DMS79 treated with DMSO at 0.1 percent for 48 hours (cell line): ENCODE results near the gene CPT2.

Experiments
- DNase-seq: peaks from one replicate; lab custom pipeline; 2025; lab: John Stamatoyannopoulos, UW

The CPT2 gene

DNA sequence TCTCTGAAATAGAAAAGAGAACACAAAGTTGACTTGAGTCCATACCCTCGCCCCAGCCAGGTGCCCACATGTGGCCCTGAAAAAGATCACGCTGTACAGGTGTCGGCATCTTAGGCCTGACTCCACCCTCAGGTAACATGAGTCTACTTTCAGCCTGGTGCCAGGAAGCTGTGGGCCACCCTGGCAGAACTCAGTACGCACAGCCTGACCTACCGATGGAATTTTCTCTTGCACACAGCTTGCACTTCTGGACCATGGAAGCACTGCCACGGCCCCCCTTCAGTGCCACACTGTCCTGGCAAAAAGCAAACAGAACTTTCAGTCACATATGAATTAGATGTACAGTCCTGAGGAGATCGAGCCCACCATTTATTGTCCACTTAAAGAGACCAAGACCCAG lies 21.6 kb downstream of the CPT2 start:
- no peak for DNase-seq

DNA sequence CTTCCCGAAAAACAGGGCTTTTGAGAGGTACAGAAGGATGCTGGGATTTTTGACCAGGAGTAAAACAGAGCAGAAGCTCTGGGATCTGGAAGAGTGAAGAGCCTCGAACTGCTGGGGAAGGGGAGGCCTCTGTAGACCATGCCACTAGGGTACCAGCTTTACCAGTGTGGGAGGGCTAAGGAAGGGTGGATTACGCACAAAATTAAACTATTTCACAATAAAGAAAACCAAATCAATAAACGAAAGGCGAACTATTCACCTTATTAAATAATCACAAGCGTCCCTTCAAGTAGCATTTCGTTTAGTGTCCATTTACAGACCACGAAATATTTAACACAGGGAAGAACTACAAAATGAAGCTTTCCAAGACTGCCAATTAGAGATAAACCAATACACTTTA lies 23.1 kb downstream of the CPT2 start:
- DNase-seq: no peak

DNA sequence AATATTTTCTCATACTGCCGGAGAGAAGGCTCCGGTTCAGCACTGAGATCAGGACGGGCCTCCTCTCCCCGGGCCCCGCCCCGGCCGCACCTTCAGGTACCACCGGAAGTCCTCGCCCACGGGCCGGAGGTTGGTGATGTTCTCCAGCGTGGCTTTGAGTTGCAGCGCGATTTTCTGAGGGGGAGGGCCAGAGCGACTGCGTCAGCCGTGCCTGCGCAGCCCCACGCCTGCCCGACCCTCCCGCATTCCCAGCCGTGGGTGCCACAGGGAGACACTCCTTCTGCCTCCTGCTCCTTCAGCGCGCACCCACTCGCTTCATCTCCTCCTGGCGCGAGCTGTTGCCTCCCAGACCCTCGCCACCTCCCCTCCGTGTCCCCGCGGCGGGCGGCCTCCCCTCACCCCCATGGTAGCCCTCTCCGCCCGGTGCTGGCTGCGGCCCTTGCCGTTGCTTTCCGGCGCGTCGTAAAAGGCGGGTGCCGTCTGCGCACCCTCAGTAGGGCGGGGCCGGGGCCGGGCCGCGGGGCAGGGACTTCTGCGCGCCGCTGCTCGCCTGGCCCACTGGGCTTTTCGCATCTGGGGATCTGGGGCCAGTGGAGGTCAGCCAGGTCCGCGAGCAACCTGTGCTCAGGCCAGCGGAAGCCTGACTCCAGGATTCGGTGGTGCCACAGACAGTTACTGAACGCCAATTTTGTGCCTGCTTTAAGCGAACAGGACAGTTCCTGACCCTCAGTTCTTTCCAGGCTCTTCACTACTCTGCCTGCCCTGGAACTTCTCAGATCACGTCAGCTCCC lies 23.7 kb downstream of the CPT2 start, which contains the start of gene CZIB:
TSS of gene CZIB (minus strand) at position 464 of the 791 bp plus-strand sequence. CDS start at position 405, 59 bp downstream.
- peak; percentile 89 for DNase-seq

DNA sequence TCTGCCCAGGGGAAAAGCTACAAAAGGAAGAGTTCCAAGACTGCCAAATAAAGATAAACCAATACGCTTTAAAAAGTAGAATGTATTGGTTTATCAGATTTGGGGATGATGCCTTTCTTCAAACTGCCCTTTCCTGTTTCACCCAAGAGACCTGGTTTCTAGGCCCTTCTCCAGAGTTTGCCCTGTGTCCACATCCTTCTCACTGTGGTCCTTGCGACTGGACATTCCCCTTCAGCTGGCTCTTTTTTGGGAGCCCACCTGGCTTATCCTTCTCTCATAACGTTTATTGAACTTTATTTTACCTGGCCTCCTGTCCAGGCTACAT lies 24.3 kb downstream of the CPT2 start:
- no peak for DNase-seq

DNA sequence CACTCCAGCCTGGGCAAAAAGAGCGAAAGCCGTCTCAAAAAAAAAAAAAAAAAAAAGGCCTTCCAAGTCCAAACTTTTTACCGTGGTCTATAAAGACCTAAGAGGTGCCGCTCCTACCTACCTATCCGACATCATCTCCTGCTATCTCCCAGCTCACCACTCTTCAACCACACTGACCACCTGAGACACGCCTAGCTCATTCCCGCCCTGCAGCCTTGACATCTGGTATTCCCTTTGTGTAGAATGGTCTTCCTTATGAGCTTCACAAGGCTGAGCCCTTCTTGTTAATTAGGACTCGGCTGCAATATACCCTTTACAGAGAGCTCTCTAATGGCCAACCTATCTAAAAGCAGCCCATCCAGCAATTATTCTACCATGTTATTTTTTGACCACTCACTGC lies 41.0 kb downstream of the CPT2 start:
- no peak for DNase-seq

DNA sequence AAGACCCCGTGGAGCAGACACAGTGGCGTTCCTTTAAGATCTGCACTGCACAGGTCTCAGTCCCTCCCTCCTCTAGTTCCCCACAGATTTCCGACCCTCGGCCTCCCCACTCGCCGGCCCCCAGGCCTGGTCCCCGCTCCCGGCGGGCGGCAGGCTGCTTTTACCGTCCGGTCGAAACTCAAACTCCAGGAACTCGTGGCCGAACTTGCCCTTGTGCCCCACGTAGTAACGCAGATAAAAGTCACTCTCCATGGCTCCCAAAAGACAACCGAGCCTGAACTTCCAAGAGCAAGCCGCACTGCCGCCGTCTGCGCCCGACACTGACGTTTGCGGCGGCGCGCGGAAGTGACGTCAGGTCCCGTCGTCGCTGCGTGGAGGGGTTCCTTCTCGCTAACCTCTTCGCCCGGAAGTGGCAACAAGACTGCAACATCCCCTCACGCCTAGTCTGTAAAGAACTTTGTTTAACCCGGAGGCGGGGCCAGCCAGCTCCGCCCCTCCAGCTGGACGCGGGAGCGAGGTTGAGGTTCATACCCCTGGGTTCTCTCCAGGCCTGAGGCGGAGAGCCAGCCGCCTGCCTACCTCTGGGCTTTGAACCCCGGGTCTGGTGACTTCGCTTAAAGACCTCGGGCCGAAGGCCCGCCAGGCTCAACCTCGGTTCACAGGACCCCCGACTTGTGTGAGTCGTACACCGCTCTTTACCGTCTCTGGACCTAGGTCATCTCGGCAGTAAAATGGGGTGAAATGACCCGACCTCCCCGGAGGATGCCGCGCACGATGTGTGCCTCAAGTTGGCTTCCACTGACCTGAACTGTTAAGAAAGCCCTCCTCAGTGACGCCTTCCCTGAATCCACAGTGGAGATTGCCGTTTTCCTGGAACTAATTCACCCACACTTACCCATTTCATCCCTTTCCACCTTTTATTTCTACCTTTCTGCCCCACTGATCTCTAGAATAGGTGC lies 41.9 kb downstream of the CPT2 start, which contains the start of gene MAGOH:
TSS of gene MAGOH (minus strand) at position 322 of the 959 bp plus-strand sequence. CDS start at position 252, 70 bp downstream.
- DNase-seq: peak; percentile 79

DNA sequence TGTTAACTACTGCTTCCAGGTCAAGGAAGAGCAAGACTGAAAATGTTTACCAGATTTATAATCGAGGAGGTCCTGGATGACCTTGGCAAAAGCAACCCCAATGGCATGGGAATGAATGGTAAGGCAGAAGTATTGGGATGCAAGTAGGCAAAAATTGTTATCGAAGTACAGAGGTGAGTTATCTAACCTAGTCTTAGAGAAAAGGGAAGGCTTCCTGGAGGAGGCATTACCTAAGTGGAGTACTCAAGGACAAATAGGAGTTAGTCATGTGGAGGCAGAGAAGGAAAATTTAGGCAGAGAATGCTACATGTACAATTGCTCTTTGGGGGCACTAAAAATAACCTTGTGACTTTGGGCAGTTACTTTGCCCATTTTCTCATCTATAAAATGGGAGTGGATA lies 45.2 kb downstream of the CPT2 start:
- no peak for DNase-seq

DNA sequence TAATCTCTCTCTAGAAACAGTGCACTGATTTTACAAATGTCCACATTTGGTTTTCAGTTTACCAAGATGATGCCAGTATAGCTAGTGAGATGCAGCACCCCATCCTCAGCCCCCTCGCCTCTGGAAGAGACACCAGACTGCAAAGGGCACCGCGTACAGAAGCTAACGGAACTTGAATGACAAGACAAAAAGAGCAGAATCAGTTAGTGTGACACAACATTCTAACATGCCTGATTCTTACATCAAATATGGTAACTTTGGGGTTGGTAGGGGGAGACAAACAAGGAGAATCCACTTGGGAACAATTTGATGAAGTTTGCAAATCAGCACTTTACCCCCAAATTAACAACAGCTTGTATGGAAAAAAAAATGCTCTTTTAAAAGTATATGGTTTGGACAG lies 45.8 kb downstream of the CPT2 start:
- DNase-seq: no peak

DNA sequence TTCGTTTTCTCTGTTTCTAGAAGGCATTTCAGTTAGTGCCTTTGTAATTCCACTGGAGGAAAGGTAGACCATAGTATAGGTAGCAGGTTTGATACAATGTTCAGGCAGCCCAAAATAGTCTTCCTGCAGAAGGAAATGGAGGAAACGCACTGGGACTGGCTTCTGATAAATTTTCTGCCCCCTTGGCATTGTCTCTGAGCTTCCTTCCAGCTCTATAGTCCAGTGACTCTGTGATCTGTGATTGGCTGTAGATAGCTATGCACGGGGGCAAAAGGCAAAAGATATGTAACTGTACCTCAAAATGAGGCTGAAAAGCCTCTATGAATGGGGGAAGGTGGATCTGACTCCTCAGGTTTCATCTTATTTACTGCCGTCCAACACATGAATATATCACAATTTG lies 47.5 kb downstream of the CPT2 start:
- no peak for DNase-seq

DNA sequence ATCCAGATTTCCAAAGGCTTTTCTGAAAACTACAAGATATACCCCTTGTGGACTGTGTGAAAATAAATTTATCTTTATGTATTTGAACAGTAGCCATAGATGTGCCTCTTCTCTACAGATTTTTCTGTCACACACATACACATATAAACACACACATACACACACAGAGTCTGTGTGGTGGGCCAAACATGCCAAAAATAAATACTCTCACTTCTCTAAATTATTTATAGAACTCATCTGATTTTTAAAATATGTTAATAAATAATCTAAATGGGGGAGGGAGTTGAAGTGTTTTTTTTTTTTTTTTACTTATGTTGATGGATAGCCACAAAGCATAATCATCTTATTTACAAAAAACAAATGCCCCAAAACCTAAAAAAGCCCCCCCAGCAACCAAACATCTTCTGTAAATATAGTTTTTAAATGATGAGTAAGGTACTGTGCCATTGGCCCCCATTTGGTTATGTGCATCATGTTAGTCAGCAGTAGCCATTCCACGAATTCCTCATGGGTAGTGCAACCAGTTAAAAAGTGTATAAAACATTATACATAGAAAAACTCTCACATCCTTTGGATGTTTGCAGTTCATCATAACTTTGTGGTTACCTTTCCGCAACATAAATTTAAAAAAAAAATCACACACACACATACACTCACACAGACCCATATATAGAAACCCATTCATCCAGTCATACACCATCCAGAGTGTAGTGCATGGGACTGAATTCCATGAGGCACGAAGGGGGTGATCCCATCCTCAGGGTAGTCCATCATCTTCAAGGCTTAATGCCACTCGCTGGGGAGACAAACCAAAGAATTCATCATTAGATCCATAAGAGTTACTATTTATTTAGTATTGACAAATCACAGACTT lies 49.9 kb downstream of the CPT2 start:
- no peak for DNase-seq

DNA sequence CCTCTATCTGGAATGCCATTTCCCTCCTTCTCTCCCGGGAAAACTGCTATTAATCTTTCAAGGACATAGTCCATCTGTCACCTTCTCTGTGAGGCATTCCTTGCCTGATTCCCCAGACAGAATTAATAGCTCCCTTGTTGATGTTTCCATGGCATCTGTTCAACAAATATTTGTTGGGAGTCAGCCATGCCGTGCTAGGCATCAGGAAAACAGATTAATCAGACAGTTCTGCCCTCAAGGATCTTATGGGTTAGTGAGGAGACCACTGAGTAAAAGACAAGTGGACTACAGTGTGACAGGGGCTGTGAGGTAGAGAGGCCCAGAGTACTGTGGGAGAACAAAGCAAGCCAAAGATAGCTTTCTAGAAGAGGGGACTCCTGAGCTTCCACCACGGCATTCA lies 53.1 kb downstream of the CPT2 start:
- no peak for DNase-seq

DNA sequence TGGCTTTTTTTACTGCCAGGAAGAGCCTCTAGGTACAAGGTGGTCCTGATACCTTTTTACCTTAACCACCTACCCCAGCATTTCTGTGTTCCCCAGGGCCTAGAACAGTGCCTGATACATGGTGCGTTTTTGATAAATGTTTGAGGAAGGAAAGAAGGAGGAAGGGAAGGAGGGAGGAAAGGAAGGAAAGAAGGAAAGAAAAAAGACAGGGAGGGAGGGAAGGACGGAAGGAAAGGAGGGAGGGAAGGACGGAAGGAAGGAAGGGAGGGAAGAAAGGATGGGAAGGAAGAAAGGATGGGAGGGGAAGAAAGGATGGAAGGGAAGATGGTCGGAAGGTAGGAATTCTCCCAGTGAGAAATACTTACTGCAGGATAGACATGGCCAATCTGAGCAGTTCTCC lies 53.7 kb downstream of the CPT2 start:
- no peak for DNase-seq

DNA sequence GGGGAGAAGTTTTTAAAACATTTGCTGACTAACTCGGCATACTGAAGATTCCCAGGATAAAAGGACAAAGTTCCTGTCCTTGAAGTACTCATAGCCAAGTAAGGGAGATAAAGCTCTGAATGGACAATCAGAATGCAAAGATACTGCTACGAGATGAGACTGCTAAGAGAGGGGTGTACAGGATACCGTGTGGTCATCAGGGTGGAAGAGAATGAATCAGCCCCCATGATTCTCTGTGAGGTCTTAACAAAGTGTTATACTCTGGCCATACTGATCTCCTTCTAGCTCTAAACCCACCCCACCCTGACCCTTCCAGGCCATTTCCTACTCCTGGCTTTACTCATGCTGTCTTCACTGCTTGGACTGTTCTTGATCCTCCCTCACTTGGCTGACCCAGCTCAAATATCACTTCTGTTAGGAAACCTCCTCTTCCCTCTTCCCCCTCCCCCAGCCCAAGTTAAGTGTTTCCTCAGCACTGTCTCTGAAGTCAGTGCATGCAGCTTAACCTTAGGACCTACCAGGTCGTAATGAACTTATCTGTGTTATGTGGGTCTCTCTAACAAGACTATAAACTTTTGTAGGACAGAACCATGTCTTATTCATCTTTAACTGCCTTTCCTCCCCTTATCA lies 57.5 kb downstream of the CPT2 start:
- no peak for DNase-seq

DNA sequence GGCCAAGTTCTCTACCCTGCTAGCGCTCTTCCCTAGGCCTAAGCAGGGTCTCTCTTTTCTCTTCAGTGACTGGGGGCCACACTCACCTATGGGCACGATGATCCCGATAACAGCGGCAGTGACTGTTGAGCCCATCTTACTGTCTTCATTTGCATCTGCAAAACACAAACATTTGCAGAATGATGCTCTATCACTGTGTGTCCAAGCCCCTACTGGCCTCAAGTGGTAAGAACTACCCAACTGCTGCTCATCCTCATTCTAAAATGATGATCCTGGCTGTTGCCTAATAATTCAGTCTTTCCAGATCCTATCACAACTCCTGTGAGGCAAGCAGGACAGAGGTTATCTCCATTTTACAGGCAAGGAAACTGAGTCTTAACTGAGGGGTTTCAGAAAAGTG lies 58.4 kb downstream of the CPT2 start:
- DNase-seq: no peak

DNA sequence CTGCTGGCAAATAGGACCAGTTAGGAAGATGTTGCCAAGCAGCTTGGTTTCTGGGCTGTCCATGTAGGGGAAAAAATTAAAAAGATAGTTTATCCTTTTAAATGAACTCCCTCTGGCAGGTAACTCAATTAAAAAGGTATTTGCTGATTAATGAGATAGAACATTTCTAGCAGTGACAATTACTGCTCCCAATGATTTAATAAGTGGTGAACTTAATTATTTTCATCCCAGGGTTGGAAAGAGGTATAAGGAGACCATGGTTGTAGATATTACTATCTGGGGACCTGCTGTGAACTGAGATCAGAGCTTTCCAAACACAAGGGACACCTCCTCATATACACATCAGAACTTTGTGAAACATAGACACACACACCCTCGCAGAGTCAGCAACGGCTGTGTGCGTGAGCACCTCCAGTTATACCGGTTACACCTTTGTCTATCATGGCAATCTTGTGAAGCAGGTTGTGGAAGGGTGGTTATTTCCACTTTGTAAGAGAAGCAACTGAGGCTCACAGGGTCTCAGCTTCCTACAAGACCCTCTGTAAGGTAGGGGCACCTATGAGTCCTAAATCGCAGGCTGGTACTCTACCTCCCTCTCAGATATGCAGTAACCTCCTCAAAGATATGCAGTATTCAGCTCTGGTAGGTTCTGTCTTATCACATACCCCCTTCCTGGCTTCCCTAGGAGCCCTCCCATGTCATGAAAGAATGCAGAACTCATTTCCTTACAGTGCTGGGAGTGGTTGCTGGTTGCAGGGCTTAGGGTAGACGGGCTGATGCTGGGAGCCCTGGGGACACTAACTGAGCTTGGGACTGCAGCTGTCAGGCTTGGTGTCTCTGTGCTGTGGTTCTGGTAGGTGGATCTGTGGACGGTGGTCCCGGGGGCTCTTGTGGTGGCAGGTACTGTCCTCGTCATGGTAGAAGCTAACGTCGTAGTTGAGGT lies 60.2 kb downstream of the CPT2 start:
- DNase-seq: no peak

DNA sequence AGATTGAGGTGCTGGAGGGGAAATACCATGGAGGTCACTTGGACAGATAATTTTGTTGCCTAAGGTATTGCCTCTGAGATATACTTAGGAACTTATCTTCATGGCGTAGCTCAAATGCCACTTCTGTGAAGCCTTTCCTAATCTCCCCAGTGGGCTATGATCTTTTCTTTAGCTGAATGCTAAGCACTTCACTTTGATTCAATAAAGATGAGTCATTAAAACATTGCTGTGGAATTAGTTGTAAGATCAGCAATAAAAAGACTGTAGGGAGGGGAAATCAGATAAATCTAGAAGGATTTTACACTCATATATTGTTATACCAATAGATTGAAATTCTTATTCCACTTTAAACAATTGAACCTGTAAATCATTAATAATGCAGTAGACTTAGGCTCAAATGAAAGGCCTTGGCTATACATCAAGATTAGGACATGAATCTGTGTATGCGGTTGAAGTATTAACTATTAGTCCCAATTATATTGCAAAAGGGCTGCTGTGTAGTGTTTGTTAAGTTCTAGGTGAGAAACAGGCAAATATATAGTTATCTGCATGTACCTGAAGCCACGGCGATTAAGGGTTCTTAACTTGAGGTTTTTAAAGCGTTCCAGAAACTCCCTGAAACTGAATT lies 60.9 kb downstream of the CPT2 start:
- DNase-seq: no peak

DNA sequence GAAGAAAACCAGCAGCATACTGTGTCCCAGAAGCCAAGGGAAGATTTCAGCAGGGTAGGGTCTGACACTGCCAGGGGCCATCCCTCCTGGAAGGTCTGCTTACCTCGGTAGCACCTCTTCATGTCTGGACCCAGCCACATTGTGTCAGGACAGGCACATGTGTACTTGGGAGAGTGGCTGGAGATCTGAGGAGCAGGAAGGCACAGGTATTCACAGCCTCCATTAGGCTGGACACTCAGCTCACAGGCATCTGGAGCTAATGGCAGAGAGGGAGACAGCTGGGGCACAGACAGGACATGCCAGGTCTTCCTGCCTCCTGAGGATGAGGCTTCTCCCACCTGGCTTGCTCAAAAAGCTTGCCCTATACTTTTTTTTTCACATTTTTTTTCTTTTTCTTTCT lies 61.6 kb downstream of the CPT2 start:
- no peak for DNase-seq

DNA sequence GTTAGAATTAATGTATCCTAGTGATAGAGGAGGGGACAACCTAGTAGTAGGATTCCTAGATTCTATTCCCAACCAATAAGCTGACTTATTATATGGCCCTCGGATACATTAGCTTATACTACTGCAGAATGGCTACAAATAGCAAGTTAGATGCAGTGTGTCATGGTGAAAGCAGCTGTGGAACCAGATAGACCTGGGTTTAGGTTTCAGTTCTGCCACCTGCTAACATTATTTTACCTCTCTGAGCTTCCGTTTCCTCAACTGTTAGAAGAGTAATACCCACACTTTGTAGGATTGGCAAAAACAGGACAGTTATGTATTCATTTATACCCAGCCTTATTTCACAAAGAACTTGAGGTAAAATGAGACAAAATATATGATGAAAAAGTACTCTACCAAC lies 63.3 kb downstream of the CPT2 start:
- no peak for DNase-seq

DNA sequence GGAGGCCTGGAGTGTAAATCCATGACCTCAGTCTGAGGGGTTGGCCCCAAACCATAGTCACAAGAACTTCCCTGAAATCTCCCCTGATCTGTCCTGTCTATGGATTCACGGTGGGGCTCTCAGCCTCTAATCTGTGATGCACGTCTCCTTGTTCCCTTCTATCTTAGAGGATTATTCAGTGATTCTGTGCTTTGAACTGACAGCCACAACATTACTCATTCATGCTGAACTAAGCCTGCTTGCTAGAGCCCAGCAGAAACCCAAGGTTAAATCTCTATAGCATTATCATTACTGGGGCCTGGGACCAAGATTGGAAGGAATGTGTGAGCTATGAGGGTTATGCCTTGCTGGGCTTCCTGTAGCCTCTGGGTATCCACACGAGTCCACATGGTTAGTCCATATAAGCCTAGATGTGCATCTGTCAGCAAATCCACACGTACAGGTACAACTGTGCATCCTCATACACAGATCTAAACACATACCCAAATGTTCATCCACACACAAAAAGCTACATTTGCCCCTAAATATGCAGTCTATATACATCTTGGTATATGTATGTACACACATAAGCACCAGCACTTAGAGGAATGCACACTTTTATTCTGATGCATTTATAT lies 64.1 kb downstream of the CPT2 start:
- DNase-seq: no peak

DNA sequence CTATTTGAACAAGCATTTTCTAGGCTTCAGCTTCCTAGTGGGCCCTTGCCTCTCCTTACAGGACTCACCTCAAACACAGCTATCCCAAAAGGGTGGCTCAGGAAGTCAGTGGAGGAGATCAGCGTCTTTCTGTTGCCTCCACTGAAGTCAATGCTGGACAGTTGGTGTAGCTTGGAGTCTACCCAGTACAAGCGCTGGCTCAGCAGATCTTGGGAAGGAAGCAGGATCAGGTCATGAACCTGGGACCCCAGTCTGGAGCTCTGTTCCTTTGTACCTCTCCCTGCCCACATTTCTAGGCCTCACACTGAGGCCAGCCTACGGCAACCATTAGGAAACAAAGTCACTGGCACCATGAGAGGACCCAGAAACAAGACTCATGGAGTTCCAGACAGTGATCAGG lies 65.4 kb downstream of the CPT2 start:
- DNase-seq: no peak
